Measurements from ENCODE around the gene VARS2.
A peak's percentile ranks its signal among the peaks of the same experiment; 100 is the strongest.

- TF ChIP-seq POLR2A (IDR thresholded peaks at IDR 0.05), result peak; percentile 49 to 82
- TF ChIP-seq CTCF (IDR thresholded peaks at IDR 0.05 in 4 of 5, conservative IDR thresholded peaks at IDR 0.05 in 1 of 5), result no peak
Measured at GRCh38 chr6:30884521-30885480, 29.2 kb upstream of the VARS2 start.

Data from gastrocnemius medialis (tissue), 4 donors.